GM12878 (cell line): ENCODE measurements around the gene FAM9C. TPM values are rescaled to one million over a fixed set of nuclear protein-coding genes. Genes with fewer than 3 reads are reported as not detected.
A peak's percentile ranks its signal among the peaks of the same experiment; 100 is the strongest.

Source experiments
- BACH1 ChIP-seq: fragments of 450-650 bp; IDR thresholded peaks from 2 replicates; pipeline ENCODE4 v1.6.1; 2017; ENCODE audit warnings: mild to moderate bottlenecking, borderline replicate concordance
- BCL11A ChIP-seq: IDR thresholded peaks from 2 replicates; pipeline ENCODE4 v1.6.1; 2011; ENCODE audit warnings: low read depth, low read length
- CHD4 ChIP-seq: fragments of 200-600 bp; sonication (generic); IDR thresholded peaks from 2 replicates; pipeline ENCODE4 v1.6.1; 2016; ENCODE audit warnings: mild to moderate bottlenecking
- EP300 ChIP-seq, 2 experiments: fragments of 150-350 bp in 1 of 2; IDR thresholded peaks; 2 replicates each; pipeline ENCODE4 v1.6.1; 2011 to 2012; ENCODE audit warnings: low read depth in 2 of 2, low read length in 2 of 2, borderline replicate concordance in 1 of 2, improper control_type of control experiment in 1 of 2, inconsistent platforms in 1 of 2; ENCODE audit not compliant: control insufficient read depth in 1 of 2
- ETV6 ChIP-seq, 2 experiments: fragments of 450-650 bp in 1 of 2; IDR thresholded peaks in 1 of 2; conservative IDR thresholded peaks in 1 of 2; 2 replicates each; pipeline ENCODE4 v1.6.1; 2014; ENCODE audit warnings: antibody characterized with exemption in 1 of 2, borderline replicate concordance in 1 of 2, low read depth in 1 of 2, mild to moderate bottlenecking in 1 of 2, moderate library complexity in 1 of 2
- MTA3 ChIP-seq: IDR thresholded peaks from 2 replicates; pipeline ENCODE4 v1.6.1; 2012; ENCODE audit warnings: low read length, inconsistent platforms, borderline replicate concordance
- NFIC ChIP-seq: IDR thresholded peaks from 2 replicates; pipeline ENCODE4 v1.6.1; 2012; ENCODE audit warnings: low read depth, mild to moderate bottlenecking, inconsistent platforms, low read length, moderate library complexity
- NFXL1 ChIP-seq: fragments of 450-650 bp; IDR thresholded peaks from 2 replicates; pipeline ENCODE4 v1.6.1; 2017; ENCODE audit warnings: antibody characterized with exemption, mild to moderate bottlenecking, borderline replicate concordance
- NFYB ChIP-seq: IDR thresholded peaks from 2 replicates; pipeline ENCODE4 v1.6.1; 2011; ENCODE audit warnings: low read depth, mild to moderate bottlenecking, low read length, improper control_type of control experiment, moderate library complexity; ENCODE audit not compliant: insufficient read depth
- NR2C1 ChIP-seq: fragments of 450-650 bp; IDR thresholded peaks from 2 replicates; pipeline ENCODE4 v1.6.1; 2017; ENCODE audit warnings: antibody characterized with exemption, mild to moderate bottlenecking, moderate library complexity
- NRF1 ChIP-seq: conservative IDR thresholded peaks from 2 replicates; pipeline ENCODE4 v1.6.1; 2011; ENCODE audit warnings: mild to moderate bottlenecking, low read depth, low read length, improper control_type of control experiment
- PML ChIP-seq: IDR thresholded peaks from 2 replicates; pipeline ENCODE4 v1.6.1; 2012; ENCODE audit warnings: low read length, inconsistent platforms
- SMAD5 ChIP-seq: IDR thresholded peaks from 2 replicates; pipeline ENCODE4 v1.6.1; 2016; ENCODE audit warnings: antibody characterized with exemption, low read depth
- SMC3 ChIP-seq: IDR thresholded peaks from 2 replicates; pipeline ENCODE4 v1.6.1; 2011; ENCODE audit warnings: low read length, improper control_type of control experiment, borderline replicate concordance
- SREBF1 ChIP-seq: IDR thresholded peaks from 2 replicates; pipeline ENCODE4 v1.6.1; 2012; ENCODE audit warnings: mild to moderate bottlenecking, low read length
- SREBF2 ChIP-seq: IDR thresholded peaks from 2 replicates; pipeline ENCODE4 v1.6.1; 2012; ENCODE audit warnings: mild to moderate bottlenecking, low read length
- TARDBP ChIP-seq: IDR thresholded peaks from 2 replicates; pipeline ENCODE4 v1.6.1; 2016; ENCODE audit warnings: borderline replicate concordance
- WRNIP1 ChIP-seq: IDR thresholded peaks from 2 replicates; pipeline ENCODE4 v1.6.1; 2011; ENCODE audit warnings: low read depth, low read length, improper control_type of control experiment, borderline replicate concordance
- polyA plus RNA-seq, 11 experiments: library from polyadenylated mRNA; depleted of rRNA in 4 of 11; unstranded in 6 of 11; stranded (reverse) in 5 of 11; fragments of >200 nt; fragmentation: Nextera tagmentation in 4 of 11; fragmentation: Illumina TruSeq in 1 of 11; extraction: Ambion mirVana in 4 of 11; extraction: Trizol in 1 of 11; gene quantifications; 1 replicate in 1 of 11; 2 replicates in 10 of 11; pipeline versions ENCODE4 v1.2.1 to v1.2.3, GENCODE V29; 2011 to 2016; ENCODE audit warnings: inconsistent platforms in 2 of 11, missing spikeins in 2 of 11, low read depth in 1 of 11
- total RNA-seq, 4 experiments: library from RNA; depleted of rRNA in 3 of 4; stranded (reverse); fragments of >200 nt in 3 of 4; fragmentation: Illumina TruSeq in 1 of 4; extraction: Trizol in 1 of 4; gene quantifications; 2 replicates each; pipeline versions ENCODE4 v1.2.1 to v1.2.3, GENCODE V29; 2013 to 2021
- TF ChIP-seq, protein P1 (sequence below): IDR thresholded peaks from 2 replicates; pipeline ENCODE4 v1.6.1; 2011; ENCODE audit warnings: borderline replicate concordance, low read depth, mild to moderate bottlenecking, moderate library complexity, low read length; ENCODE audit not compliant: insufficient read depth, poor library complexity, severe bottlenecking
- TF ChIP-seq, protein P2 (sequence below): IDR thresholded peaks from 2 replicates; pipeline ENCODE4 v1.6.1; 2012; ENCODE audit warnings: low read depth, low read length, improper control_type of control experiment
- TF ChIP-seq, protein P3 (sequence below): fragments of 450-650 bp; IDR thresholded peaks from 2 replicates; pipeline ENCODE4 v1.6.1; 2017; ENCODE audit warnings: mild to moderate bottlenecking
- TF ChIP-seq, protein P4 (sequence below): fragments of 450-650 bp; IDR thresholded peaks from 2 replicates; pipeline ENCODE4 v1.6.1; 2014; ENCODE audit warnings: mild to moderate bottlenecking

FAM9C gene
- total and polyA plus RNA-seq, 10 of the 15 experiments (the other 5 are each of a cell fraction or from before 2014, with no cell fraction given): 0.01 to 0.03 TPM; not detected in 8

DNA sequence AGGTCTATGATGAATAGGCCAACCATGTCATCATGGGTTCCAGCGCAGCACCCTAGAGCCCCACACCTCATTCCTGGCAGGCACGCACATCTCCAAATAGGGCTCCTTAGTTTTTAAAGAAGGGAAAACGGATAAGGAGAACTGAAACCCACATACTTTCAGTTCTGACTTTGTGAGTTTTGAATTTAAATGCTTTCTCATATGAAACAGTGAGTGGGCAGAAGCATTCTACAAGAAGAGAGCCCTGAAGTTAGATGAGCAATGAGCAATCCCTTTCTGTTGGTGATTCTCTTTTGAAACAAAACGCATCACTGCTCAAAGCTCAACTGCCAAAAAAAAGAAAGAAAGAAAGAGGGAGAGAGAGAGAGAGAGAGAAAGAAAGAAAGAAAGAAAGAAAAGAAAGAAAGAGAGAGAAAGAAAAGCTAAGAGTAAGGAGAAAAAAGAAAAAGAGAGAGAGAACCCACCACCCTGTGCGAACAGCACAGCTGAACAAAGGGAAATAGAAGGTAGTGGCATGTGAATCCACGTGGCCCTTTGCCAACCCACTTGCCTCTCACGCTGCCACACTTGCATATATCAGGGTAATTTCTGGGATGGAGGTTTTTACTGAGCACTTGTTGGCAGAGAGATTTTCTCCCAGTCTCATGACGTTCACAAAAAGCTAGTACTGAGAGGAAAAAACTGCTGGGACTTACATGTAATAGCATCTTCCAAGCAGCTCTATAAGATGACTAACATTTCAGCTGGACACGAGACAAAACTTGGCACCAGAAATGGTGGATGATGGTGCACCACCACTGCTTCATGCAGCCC is 38.6 kb downstream of the FAM9C start (continued):
- TF ChIP-seq, protein P1, sequence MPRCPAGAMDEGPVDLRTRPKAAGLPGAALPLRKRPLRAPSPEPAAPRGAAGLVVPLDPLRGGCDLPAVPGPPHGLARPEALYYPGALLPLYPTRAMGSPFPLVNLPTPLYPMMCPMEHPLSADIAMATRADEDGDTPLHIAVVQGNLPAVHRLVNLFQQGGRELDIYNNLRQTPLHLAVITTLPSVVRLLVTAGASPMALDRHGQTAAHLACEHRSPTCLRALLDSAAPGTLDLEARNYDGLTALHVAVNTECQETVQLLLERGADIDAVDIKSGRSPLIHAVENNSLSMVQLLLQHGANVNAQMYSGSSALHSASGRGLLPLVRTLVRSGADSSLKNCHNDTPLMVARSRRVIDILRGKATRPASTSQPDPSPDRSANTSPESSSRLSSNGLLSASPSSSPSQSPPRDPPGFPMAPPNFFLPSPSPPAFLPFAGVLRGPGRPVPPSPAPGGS: peak; percentile 39
- no peak for TF ChIP-seq BACH1
- peak; percentile 72; the same call in 1 of the 2 replicates for TF ChIP-seq PML
- TF ChIP-seq NRF1: no peak
- TF ChIP-seq, protein P2, sequence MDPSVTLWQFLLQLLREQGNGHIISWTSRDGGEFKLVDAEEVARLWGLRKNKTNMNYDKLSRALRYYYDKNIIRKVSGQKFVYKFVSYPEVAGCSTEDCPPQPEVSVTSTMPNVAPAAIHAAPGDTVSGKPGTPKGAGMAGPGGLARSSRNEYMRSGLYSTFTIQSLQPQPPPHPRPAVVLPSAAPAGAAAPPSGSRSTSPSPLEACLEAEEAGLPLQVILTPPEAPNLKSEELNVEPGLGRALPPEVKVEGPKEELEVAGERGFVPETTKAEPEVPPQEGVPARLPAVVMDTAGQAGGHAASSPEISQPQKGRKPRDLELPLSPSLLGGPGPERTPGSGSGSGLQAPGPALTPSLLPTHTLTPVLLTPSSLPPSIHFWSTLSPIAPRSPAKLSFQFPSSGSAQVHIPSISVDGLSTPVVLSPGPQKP: no peak
- no peak for TF ChIP-seq WRNIP1
- TF ChIP-seq SREBF1: no peak
- TF ChIP-seq EP300 (IDR thresholded peaks at IDR 0.05; ENCODE audit: borderline replicate concordance in 1 of 2, control insufficient read depth in 1 of 2, low read depth in 2 of 2, low read length in 2 of 2): peak; percentile 96
- no peak for TF ChIP-seq SMAD5
- no peak for TF ChIP-seq TARDBP
- no peak for TF ChIP-seq NR2C1
- TF ChIP-seq, protein P3, sequence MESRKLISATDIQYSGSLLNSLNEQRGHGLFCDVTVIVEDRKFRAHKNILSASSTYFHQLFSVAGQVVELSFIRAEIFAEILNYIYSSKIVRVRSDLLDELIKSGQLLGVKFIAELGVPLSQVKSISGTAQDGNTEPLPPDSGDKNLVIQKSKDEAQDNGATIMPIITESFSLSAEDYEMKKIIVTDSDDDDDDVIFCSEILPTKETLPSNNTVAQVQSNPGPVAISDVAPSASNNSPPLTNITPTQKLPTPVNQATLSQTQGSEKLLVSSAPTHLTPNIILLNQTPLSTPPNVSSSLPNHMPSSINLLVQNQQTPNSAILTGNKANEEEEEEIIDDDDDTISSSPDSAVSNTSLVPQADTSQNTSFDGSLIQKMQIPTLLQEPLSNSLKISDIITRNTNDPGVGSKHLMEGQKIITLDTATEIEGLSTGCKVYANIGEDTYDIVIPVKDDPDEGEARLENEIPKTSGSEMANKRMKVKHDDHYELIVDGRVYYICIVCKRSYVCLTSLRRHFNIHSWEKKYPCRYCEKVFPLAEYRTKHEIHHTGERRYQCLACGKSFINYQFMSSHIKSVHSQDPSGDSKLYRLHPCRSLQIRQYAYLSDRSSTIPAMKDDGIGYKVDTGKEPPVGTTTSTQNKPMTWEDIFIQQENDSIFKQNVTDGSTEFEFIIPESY: peak; percentile 52; the same call in 1 of the 2 replicates
- TF ChIP-seq SREBF2: no peak
- TF ChIP-seq, protein P4, sequence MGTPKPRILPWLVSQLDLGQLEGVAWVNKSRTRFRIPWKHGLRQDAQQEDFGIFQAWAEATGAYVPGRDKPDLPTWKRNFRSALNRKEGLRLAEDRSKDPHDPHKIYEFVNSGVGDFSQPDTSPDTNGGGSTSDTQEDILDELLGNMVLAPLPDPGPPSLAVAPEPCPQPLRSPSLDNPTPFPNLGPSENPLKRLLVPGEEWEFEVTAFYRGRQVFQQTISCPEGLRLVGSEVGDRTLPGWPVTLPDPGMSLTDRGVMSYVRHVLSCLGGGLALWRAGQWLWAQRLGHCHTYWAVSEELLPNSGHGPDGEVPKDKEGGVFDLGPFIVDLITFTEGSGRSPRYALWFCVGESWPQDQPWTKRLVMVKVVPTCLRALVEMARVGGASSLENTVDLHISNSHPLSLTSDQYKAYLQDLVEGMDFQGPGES: no peak
- TF ChIP-seq NFIC: peak; percentile 99
- peak in 1 of 2 experiments; percentile 83; a peak in 2 of 4 replicates for TF ChIP-seq ETV6 (conservative IDR thresholded peaks at IDR 0.05 in 1 of 2, IDR thresholded peaks at IDR 0.05 in 1 of 2; ENCODE audit: borderline replicate concordance in 1 of 2, low read depth in 1 of 2)
- peak; percentile 67; the same call in 1 of the 2 replicates for TF ChIP-seq MTA3
- TF ChIP-seq NFYB: 0 out of 2 replicates have a peak, but pooled peaks have one; percentile 23
- TF ChIP-seq SMC3: peak; percentile 29; the same call in 1 of the 2 replicates
- TF ChIP-seq CHD4: no peak
- no peak for TF ChIP-seq NFXL1
- peak; percentile 93 for TF ChIP-seq BCL11A
